ENCODE results near the gene PDCD1LG2.

- no peak for TF ChIP-seq CTCF (IDR thresholded peaks at IDR 0.05)
- no peak for TF ChIP-seq POLR2A (IDR thresholded peaks at IDR 0.05)
Observed at GRCh38 chr9:5524090-5524489, 13.8 kb downstream of the PDCD1LG2 start.
